Middle frontal gyrus (tissue), 1 donor: ENCODE results near the gene AFAP1L2.

Experiments
- DNase-seq: peaks from one replicate; pipeline ENCODE4 v3.0.0-alpha.2; 2015; ENCODE audit warnings: low spot score; ENCODE audit errors: extremely low spot score

AFAP1L2 gene

DNA sequence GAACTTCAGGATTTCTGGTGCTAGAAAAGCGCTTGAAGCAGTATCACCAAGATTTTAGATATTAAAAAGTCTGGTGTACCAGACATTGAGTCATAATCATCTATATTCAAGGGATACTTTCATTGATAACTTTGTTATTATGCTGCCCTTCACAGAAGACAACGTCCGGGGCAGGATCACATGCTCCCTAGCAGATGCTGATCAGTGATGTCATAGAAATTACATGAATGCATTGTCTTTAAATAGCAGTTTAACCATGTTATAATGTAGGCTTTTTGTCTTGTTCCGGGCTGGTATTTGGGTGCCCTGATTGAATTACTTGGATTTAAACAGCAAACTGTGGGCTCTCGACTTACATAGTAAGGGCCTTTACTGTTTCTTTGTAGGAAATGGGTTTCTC lies 111.2 kb downstream of the AFAP1L2 start:
- no peak for DNase-seq

GRCh38 chr10:114291516-114291915 lies 112.8 kb downstream of the AFAP1L2 start:
- DNase-seq = no peak

GRCh38 chr10:114291076-114291475 lies 113.2 kb downstream of the AFAP1L2 start:
- no peak for DNase-seq

GRCh38 chr10:114290038-114290437 lies 114.3 kb downstream of the AFAP1L2 start:
- no peak for DNase-seq

DNA sequence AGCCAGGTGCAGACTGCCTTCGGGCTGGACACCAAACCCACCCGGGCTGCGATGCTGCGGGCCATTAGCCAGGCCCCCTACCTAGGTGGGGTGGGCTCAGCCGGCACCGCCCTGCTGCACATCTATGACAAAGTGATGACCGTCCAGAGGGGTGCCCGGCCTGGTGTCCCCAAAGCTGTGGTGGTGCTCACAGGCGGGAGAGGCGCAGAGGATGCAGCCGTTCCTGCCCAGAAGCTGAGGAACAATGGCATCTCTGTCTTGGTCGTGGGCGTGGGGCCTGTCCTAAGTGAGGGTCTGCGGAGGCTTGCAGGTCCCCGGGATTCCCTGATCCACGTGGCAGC lies 115.2 kb downstream of the AFAP1L2 start:
- no peak for DNase-seq

DNA sequence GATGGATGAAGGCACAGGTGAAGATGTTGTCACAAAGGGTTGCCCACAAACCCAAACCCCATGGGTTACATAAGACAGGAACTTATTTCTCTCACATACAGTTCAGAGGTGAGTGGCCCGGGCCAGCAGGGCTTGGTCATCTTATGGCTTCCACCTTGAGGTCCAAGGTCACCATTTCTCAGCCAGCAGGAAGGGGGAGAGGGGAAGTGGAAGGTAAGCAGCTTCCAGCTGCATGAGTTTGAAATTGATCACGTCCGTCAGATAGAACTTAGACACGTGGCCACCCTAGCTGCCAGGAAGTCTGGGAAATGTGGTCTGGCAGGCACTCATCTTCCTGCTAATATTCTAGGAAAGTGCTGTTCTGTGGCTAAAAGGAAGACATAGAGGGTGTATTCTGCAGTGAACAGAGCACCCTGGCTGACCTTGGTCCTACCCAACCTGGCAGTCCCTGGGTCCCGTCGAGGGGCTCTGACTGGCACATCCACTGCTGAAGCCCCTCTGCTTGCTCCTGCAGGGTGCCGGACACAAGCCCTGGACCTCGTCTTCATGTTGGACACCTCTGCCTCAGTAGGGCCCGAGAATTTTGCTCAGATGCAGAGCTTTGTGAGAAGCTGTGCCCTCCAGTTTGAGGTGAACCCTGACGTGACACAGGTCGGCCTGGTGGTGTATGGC lies 115.7 kb downstream of the AFAP1L2 start:
- DNase-seq = no peak

GRCh38 chr10:114286921-114287320 lies 117.4 kb downstream of the AFAP1L2 start:
- DNase-seq = no peak

DNA sequence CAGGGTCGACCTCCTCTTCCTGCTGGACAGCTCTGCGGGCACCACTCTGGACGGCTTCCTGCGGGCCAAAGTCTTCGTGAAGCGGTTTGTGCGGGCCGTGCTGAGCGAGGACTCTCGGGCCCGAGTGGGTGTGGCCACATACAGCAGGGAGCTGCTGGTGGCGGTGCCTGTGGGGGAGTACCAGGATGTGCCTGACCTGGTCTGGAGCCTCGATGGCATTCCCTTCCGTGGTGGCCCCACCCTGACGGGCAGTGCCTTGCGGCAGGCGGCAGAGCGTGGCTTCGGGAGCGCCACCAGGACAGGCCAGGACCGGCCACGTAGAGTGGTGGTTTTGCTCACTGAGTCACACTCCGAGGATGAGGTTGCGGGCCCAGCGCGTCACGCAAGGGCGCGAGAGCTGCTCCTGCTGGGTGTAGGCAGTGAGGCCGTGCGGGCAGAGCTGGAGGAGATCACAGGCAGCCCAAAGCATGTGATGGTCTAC lies 118.3 kb downstream of the AFAP1L2 start:
- no peak for DNase-seq

- no peak for DNase-seq
Measured at GRCh38 chr10:114284346-114285071, 119.8 kb downstream of the AFAP1L2 start.

DNA sequence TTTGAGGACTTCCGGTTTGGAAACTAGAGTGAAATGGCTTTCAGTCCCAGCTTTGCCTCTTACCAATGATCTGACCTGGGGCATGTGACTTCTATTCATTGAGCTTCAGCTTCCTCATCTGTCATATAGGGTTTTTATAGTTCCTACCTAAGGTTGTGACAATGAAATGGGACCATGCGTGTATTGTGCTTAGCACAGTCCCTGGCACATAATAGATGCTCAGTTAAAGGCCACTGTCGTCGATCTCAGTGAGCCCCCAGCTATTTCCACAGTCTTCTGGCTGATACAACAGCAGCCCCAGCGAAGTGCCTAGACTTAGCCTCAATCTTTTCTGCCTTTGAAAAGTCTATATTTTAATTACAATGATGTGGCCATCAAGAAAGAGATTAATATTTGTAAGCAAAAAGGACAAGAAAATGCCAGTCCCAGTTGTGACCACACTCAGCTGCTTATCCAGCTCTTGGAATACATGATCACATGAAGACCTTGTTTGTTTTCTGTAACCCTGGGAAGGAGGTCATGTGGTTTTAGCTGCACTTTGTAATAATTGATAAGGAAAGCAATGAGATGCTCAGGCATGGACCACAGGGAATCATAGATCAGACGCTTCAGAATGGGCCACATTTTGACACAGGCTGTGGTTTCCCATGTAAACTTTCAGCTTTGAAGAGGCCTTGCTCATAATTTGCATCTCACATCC lies 120.6 kb downstream of the AFAP1L2 start:
- no peak for DNase-seq

- DNase-seq = no peak
Measured at GRCh38 chr10:114283091-114283490, 121.2 kb downstream of the AFAP1L2 start.

GRCh38 chr10:114282526-114282925 lies 121.8 kb downstream of the AFAP1L2 start:
- DNase-seq = no peak

- DNase-seq = no peak
Measured at GRCh38 chr10:114281461-114281860, 122.8 kb downstream of the AFAP1L2 start.

- no peak for DNase-seq
Measured at GRCh38 chr10:114281006-114281405, 123.3 kb downstream of the AFAP1L2 start.

- no peak for DNase-seq
Measured at GRCh38 chr10:114279901-114280644, 124.2 kb downstream of the AFAP1L2 start.

GRCh38 chr10:114279289-114279688 lies 125.0 kb downstream of the AFAP1L2 start:
- DNase-seq = no peak

DNA sequence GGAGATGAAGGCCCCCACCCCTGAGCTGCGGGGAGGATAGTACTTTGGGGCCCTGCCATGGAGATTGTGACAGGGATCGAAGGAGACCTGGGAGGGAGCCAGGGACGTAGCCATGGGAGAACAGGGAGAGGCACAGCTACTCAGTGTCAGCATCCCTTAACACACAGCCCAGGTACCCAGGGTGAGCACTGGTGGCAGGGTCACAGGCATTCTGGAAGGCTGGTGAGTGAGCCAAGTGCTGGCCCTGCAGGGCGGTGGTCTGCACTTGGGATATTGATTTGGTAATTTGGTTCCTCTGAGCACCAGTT lies 125.5 kb downstream of the AFAP1L2 start:
- DNase-seq = no peak

- no peak for DNase-seq
Measured at GRCh38 chr10:114278140-114278883, 126.0 kb downstream of the AFAP1L2 start.

DNA sequence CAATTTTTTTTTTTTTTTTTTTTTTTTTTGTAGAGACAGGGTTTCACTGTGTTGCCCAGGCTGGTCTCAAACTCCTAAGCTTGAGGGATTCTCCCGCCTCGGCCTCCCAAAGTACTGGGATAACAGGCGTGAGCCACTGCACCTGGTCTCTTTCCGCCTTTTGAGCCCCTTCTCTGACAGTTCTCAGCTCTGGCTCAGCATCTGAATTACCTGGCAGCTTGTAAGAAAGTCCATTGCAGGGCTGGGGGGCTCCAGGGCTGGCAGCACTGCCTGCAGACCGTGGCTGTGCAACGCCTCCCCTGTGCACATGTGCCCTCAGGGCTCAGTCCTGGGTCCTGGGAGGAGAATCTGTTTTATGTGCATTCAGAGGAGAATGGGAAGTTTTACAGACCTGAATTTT lies 127.6 kb downstream of the AFAP1L2 start:
- DNase-seq = no peak

DNA sequence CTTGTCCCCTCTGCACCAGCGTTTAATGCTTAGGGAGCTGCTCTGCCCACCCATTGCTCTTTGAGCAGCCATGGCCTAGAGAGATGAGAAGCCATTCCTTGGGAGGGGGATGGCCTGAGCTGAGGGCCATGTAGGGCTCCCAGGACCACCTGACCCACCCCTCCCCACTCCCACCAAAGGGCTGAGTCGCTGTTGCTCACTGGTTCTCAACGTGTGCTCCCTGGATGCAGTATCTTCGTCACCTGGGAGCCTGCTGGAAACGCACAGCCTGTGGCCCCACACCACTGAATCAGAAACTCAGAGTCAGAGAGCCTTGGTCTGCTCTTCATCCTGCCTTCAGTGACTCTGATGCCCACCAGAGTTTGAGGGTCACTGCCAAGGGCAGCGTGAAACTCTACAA lies 128.2 kb downstream of the AFAP1L2 start:
- DNase-seq = no peak
